Astrocyte (in vitro differentiated cells and primary cell): Measurements from ENCODE around the gene ASB3.

Source experiments
- CTCF ChIP-seq: IDR thresholded peaks from 2 replicates; pipeline ENCODE4 v1.5.1; 2011; ENCODE audit warnings: low read depth, mild to moderate bottlenecking, inconsistent platforms, low read length, moderate library complexity; ENCODE audit not compliant: insufficient read depth
- EZH2 ChIP-seq: IDR thresholded peaks from 2 replicates; pipeline ENCODE4 v1.6.1; 2012; ENCODE audit warnings: mild to moderate bottlenecking, low read length, inconsistent platforms; ENCODE audit not compliant: insufficient read depth

GRCh38 chr2:53635694-53636093, 151.1 kb downstream of the ASB3 start:
- TF ChIP-seq CTCF (no peak), EZH2 (no peak)
